Caki2 (cell line): ENCODE data around the gene MALRD1. TPM values are rescaled to one million over a fixed set of nuclear protein-coding genes. Genes with fewer than 3 reads are reported as not detected.

Source experiments
- DNase-seq: peaks from one replicate; pipeline ENCODE4 v3.0.0-alpha.2; 2015; ENCODE audit warnings: low read depth
- in situ Hi-C: cut with HindIII; loops from 2 replicates; pipeline ENCODE4 v1.10.0; 2016; ENCODE audit warnings: low sequenced_read_pairs, low pct_unique_long_range_greater_than_20kb, mixed read lengths
- total RNA-seq: library from RNA; depleted of rRNA; stranded (reverse); fragments of >200 nt; shearing (Covaris generic); gene quantifications from 2 replicates; pipeline ENCODE4 v1.2.3, GENCODE V29; 2014; ENCODE audit warnings: low replicate concordance

The MALRD1 gene
- total RNA-seq, 1 experiment from 2014 or later = not detected

- peak; percentile 50 for DNase-seq
- in situ Hi-C loops = no loop called here
Observed at GRCh38 chr10:19302117-19302516, 253.5 kb downstream of the MALRD1 start.

- no peak for DNase-seq
- in situ Hi-C loops = no loop called here
Observed at GRCh38 chr10:19310066-19310465, 261.5 kb downstream of the MALRD1 start.

- no peak for DNase-seq
- in situ Hi-C loops = no loop called here
Observed at GRCh38 chr10:19316204-19316870, 267.7 kb downstream of the MALRD1 start.

GRCh38 chr10:19317952-19318351, 269.4 kb downstream of the MALRD1 start:
- DNase-seq = no peak
- in situ Hi-C loops = no loop called here

- DNase-seq = no peak
- in situ Hi-C loops = no loop called here
Observed at GRCh38 chr10:19325581-19325980, 277.0 kb downstream of the MALRD1 start.

- in situ Hi-C loops = no loop called here
- no peak for DNase-seq
Observed at GRCh38 chr10:19328582-19328981, 280.0 kb downstream of the MALRD1 start.

- in situ Hi-C loops = no loop called here
- no peak for DNase-seq
Observed at GRCh38 chr10:19329475-19329874, 280.9 kb downstream of the MALRD1 start.

GRCh38 chr10:19332304-19332703, 283.7 kb downstream of the MALRD1 start:
- in situ Hi-C loops = no loop called here
- DNase-seq = no peak

- no peak for DNase-seq
- in situ Hi-C loops = no loop called here
Observed at GRCh38 chr10:19333631-19334030, 285.0 kb downstream of the MALRD1 start.

- in situ Hi-C loops = no loop called here
- DNase-seq = no peak
Observed at GRCh38 chr10:19347621-19348020, 299.0 kb downstream of the MALRD1 start.

- no peak for DNase-seq
- in situ Hi-C loops = no loop called here
Observed at GRCh38 chr10:19367176-19367575, 318.6 kb downstream of the MALRD1 start.

- in situ Hi-C loops = no loop called here
- no peak for DNase-seq
Observed at GRCh38 chr10:19373988-19374387, 325.4 kb downstream of the MALRD1 start.

GRCh38 chr10:19385846-19386450, 337.3 kb downstream of the MALRD1 start:
- DNase-seq = no peak
- in situ Hi-C loops = no loop called here

- in situ Hi-C loops = no loop called here
- DNase-seq = no peak
Observed at GRCh38 chr10:19408924-19409323, 360.3 kb downstream of the MALRD1 start.

- DNase-seq = no peak
- in situ Hi-C loops = no loop called here
Observed at GRCh38 chr10:19411119-19411518, 362.5 kb downstream of the MALRD1 start.

- in situ Hi-C loops = no loop called here
- DNase-seq = peak; percentile 2
Observed at GRCh38 chr10:19412531-19412930, 363.9 kb downstream of the MALRD1 start.

GRCh38 chr10:19416164-19416563, 367.6 kb downstream of the MALRD1 start:
- no peak for DNase-seq
- in situ Hi-C loops = no loop called here

GRCh38 chr10:19417740-19418139, 369.1 kb downstream of the MALRD1 start:
- in situ Hi-C loops = no loop called here
- DNase-seq = no peak

GRCh38 chr10:19421674-19422073, 373.1 kb downstream of the MALRD1 start:
- DNase-seq = no peak
- in situ Hi-C loops = no loop called here

- in situ Hi-C loops = no loop called here
- no peak for DNase-seq
Observed at GRCh38 chr10:19426034-19426433, 377.4 kb downstream of the MALRD1 start.
